Activated CD8-positive, alpha-beta memory T cell treated with anti-CD3 and anti-CD28 coated beads for 48 hours (primary cell): ENCODE measurements around the gene GRID2.

Experiments
- DNase-seq, 3 experiments: peaks; one replicate each; pipeline ENCODE4 v3.0.0-alpha.2; 2020; ENCODE audit warnings: low read depth in 2 of 3, low spot score in 2 of 3

Gene GRID2

GRCh38 chr4:93179044-93179443 lies 875.3 kb downstream of the GRID2 start:
- DNase-seq: no peak

DNA sequence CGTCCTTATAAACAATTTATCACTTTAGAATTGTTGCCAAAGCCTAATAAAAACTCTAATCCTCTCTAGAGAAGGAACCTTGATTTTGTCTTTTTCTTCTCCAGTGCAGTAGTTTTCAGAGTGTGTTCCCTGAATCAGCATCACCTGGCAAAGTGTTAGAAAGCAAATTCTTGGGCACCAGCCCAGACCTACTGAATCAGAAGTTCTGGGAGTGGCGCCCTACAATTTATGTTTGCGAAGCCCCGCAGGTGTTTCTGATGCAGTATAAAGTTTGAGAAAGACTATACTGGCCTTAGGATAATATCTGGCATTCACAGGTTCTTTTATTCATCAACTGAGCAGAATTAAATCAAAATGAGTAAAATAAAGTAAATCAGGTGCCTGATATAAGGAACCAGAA lies 879.0 kb downstream of the GRID2 start:
- DNase-seq: no peak

DNA sequence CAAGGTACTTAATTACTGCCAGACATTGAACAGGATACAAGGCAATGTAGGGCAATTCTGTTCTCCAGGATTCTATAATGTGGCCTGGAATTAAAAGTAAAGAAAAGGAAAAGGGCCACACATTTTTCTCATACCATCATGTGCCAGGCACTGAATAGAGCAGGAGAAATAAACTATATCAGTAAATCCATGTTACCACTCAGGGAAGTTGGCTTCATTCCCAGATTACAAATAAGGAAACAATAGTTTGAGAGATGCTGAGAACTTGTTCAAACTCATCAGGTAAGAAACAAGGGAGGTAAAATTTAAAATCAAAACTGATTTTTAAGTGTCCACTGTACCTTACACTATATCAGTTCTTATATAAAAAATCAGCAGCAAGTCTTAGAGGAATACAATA lies 879.8 kb downstream of the GRID2 start:
- DNase-seq: no peak

DNA sequence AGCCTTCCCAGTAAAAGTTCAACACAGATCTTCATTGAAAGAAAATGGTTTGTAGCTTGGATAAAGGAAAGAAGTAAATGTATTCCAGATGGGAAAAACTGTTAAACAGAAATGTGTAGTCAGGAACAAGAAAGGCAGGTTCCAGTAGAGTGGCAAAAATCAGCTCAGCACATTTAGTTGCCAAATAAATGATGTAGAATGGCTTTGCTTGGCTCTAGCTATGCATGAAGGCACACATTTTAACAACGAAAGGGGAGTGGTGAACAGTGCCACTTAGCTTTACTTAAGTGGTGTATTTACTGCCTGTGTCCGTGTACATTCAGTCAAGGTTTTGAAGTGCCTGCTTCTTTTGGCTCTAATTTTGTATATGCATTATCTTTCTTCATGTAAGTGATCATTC lies 880.3 kb downstream of the GRID2 start:
- DNase-seq: no peak

- DNase-seq: no peak
Observed at GRCh38 chr4:93186846-93187245, 883.1 kb downstream of the GRID2 start.

DNA sequence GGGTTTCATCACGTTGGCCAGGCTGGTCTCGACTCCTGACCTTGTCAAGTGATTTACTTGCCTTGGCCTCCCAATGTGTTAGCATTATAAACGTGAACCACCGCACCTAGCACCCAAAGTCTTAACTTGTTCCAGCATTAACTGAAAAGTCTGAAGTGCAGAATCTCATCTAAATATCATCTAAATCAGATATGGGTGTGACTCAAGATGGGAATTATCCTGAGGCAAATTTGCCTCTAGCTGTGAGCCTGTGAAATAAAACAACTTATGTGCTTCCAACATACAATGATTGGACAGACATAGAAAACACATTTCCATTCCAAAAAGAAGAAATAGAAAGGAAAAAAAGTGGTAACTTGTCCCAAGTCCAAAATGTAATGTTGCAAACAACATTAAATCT lies 883.7 kb downstream of the GRID2 start:
- DNase-seq: no peak

- no peak for DNase-seq
Observed at GRCh38 chr4:93187892-93188291, 884.1 kb downstream of the GRID2 start.

DNA sequence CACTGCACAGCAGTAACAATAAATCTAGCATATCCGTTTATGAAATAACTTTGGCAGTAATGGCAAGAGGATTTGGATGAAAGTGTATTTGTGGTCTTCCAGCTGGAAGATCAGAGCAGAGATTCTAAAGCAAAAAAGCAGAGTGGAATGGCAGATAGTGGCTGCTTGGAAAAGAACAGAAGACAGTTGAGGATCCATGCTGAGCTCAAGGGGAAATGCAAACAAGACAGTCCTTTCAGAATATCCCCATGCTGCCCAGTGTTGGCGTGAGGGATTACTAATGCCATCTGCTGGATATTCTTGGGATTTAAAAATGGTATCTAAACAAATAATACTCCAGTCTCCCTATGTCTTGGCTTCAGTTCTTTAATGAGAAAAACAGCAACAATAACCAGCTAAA lies 895.7 kb downstream of the GRID2 start:
- no peak for DNase-seq

DNA sequence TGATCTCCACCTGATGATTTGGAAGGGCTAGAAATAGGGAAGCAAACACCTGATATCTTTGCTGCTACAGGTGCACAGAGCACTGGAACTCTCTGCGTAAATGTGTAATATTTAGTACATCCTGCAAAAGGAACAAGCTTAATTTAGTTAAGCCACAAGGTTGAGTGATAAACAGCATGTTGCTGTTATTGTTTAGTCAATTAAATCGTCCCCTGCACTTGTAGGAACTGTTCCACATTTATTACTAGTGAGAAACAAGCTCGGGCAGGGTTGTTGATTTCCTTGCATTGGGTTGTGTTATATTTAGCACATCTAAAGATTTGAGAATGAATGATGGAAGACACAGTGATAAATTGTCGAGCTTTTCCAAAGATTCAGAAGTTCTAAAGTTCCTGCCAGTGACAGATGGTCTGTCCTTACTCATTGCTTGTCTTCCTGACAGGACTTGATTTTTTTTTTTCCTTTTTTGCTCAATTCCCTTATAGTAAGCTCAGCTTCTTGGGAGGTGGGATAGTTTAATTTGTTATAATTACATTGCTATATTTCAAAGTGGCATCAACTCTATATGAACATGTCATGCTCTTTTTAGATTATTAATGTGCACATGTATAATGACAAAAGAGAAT lies 897.8 kb downstream of the GRID2 start:
- no peak for DNase-seq

DNA sequence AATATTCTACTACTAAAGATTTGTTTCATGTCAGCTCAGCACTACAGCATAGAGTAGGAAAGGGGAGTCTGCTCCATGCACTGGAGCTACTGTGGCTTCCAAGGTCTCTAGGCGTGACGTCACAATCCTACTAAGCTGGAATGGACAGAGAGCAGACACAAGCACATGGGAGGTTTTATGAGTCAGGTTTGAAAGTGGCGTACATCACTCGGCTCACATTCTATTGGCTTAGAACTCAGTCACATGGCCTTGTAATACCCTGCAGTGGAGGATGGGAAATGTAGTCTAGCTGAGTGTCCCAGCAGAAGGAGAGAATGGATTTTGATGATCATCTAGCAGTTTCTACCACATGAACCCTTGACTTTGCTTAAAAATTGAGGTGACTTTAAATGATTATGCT lies 899.9 kb downstream of the GRID2 start:
- DNase-seq: no peak

GRCh38 chr4:93212250-93212649 lies 908.5 kb downstream of the GRID2 start:
- DNase-seq: no peak

GRCh38 chr4:93216646-93217045 lies 912.9 kb downstream of the GRID2 start:
- no peak for DNase-seq

DNA sequence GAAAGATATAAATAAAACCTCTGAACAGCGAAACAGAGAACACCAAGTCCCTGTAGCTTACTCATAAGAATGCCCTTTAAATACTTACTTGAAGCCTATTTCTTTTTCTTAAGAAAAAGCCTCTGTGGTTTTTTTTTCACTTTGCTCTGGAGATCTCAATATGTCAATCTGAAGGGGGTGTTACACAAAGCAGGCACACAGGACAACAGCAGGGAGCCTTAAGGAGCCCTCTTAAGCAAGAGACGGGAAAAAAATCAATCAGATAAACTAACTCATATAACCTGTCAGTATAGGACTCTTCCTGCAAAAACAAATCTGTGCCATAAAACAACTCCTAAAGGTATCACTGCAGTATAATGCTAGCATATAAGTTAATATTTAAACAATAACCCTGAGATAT lies 913.7 kb downstream of the GRID2 start:
- no peak for DNase-seq

DNA sequence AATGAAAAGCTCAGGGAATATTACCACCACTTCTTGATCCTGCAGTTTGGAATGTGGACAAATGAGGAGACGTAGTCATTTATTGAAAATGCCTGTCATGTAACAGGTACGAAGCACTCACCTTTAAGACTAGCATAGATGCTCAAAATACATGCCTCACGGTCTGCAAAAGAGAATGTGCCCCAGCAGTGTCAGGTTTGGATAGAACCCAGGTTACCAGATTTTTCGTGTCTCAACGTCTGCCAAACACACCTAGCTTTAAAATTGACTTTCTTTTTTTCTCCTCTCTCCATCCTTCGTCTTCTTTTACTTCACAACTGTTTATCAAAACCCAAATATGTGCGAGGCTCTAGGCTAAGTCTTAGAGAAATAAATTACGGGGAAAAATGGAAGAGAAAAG lies 918.0 kb downstream of the GRID2 start:
- no peak for DNase-seq

- no peak for DNase-seq
Observed at GRCh38 chr4:93228021-93228420, 924.3 kb downstream of the GRID2 start.

DNA sequence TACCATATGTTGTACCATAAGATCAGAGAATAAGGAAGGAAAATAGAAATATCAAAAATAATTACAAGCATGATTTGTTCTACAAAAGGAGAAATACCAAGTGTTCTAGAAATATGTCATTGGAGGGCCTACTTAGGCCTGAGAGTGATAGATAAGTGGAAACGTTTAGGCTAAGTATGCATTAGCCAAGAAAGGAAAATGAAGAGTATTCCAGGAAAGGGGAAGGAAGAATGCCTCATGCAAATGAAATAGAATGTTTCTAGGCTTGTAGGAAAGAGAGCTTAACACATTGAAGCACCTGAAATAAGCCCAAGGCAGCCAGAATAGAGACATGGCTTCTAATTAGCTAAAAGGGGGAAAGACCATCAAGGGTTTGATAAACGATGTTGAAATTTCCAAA lies 929.1 kb downstream of the GRID2 start:
- DNase-seq: no peak

- DNase-seq: no peak
Observed at GRCh38 chr4:93237521-93237920, 933.8 kb downstream of the GRID2 start.

GRCh38 chr4:93243262-93243661 lies 939.5 kb downstream of the GRID2 start:
- DNase-seq: no peak

- DNase-seq: no peak
Observed at GRCh38 chr4:93261207-93261606, 957.4 kb downstream of the GRID2 start.

- no peak for DNase-seq
Observed at GRCh38 chr4:93263166-93263565, 959.4 kb downstream of the GRID2 start.

DNA sequence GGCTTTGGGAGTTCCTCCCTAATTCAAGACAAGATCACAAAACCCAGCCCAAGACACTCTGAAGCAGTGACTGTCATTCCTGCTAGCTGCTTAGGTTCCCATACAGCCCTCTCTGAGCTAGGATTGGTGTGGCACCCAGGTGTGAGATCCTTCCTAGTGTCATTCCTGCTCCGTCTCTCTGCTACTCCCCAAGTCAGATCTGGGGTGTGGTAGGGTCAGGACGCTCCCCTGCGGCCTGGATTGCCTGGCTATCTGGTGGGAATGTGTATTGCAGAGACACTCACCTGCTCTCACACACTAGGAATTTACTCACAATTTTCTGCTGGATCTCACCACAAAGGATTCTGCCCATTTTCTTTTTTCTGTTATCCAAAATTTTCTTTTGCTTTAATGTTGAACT lies 964.0 kb downstream of the GRID2 start:
- DNase-seq: no peak

DNA sequence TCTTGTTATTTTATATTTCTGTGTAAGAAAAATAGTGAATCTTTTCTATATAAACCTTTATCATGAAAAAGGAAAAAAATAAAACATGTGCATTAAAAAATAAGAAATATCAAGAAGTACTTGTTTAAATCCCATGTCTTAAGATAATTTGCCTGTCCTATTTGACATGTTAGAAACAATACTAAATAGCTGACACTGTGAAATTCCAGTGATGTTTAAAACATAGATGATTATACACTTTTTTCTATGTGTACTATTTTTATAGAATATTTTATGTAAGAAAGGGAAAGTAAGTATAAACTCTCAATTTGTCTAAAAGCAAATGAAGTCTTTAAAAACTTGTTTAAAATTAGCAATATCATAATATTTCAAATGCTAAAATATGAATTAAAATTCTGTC lies 981.6 kb downstream of the GRID2 start:
- no peak for DNase-seq

- DNase-seq: no peak
Observed at GRCh38 chr4:93289241-93289640, 985.5 kb downstream of the GRID2 start.

- DNase-seq: no peak
Observed at GRCh38 chr4:93289831-93290230, 986.1 kb downstream of the GRID2 start.
